Measurements from ENCODE around the gene NMNAT2.

Gene NMNAT2

GRCh38 chr1:183233113-183233512 lies 185.1 kb downstream of the NMNAT2 start:
- DNase-seq, result no peak

GRCh38 chr1:183231545-183231944 lies 186.6 kb downstream of the NMNAT2 start:
- DNase-seq, result no peak

- no peak for DNase-seq
These were observed 187.8 kb downstream of the NMNAT2 start for GRCh38 chr1:183230413-183230812.

- no peak for DNase-seq
These were observed 189.6 kb downstream of the NMNAT2 start for GRCh38 chr1:183228347-183229220.

GRCh38 chr1:183227422-183228346 lies 190.5 kb downstream of the NMNAT2 start:
- DNase-seq, result peak; percentile 42

- DNase-seq, result no peak
These were observed 191.2 kb downstream of the NMNAT2 start for GRCh38 chr1:183226963-183227362.

GRCh38 chr1:183226361-183226760 lies 191.8 kb downstream of the NMNAT2 start:
- DNase-seq, result no peak

GRCh38 chr1:183223467-183223866 lies 194.7 kb downstream of the NMNAT2 start:
- no peak for DNase-seq

GRCh38 chr1:183222909-183223308 lies 195.3 kb downstream of the NMNAT2 start:
- no peak for DNase-seq

- no peak for DNase-seq
These were observed 198.6 kb downstream of the NMNAT2 start for GRCh38 chr1:183219616-183220009.

- DNase-seq, result peak; percentile 48
These were observed 199.1 kb downstream of the NMNAT2 start for GRCh38 chr1:183218971-183219615.

GRCh38 chr1:183218027-183218618 lies 200.1 kb downstream of the NMNAT2 start:
- DNase-seq, result peak; percentile 68

- no peak for DNase-seq
These were observed 202.2 kb downstream of the NMNAT2 start for GRCh38 chr1:183215936-183216335.

GRCh38 chr1:183215076-183215720 lies 203.0 kb downstream of the NMNAT2 start:
- DNase-seq, result no peak

- DNase-seq, result no peak
These were observed 203.9 kb downstream of the NMNAT2 start for GRCh38 chr1:183214021-183214970.

- no peak for DNase-seq
These were observed 205.3 kb downstream of the NMNAT2 start for GRCh38 chr1:183212870-183213269.

GRCh38 chr1:183210681-183211080 lies 207.5 kb downstream of the NMNAT2 start:
- DNase-seq, result no peak

GRCh38 chr1:183209533-183210158 lies 208.5 kb downstream of the NMNAT2 start:
- no peak for DNase-seq

- DNase-seq, result no peak
These were observed 211.6 kb downstream of the NMNAT2 start for GRCh38 chr1:183206538-183207122.

- peak; percentile 61 for DNase-seq
These were observed 212.9 kb downstream of the NMNAT2 start for GRCh38 chr1:183205196-183205781.
